GM12872 (cell line): ENCODE data around the gene AP3M1.

Source experiments
- TF ChIP-seq, protein P1 (sequence below): IDR thresholded peaks from 3 replicates; pipeline ENCODE4 v1.5.1; 2011; ENCODE audit warnings: low read depth, mild to moderate bottlenecking, low read length, moderate library complexity; ENCODE audit not compliant: insufficient read depth

Gene AP3M1

GRCh38 chr10:74075906-74076305 is 74.7 kb downstream of the AP3M1 start:
- TF ChIP-seq, protein P1, sequence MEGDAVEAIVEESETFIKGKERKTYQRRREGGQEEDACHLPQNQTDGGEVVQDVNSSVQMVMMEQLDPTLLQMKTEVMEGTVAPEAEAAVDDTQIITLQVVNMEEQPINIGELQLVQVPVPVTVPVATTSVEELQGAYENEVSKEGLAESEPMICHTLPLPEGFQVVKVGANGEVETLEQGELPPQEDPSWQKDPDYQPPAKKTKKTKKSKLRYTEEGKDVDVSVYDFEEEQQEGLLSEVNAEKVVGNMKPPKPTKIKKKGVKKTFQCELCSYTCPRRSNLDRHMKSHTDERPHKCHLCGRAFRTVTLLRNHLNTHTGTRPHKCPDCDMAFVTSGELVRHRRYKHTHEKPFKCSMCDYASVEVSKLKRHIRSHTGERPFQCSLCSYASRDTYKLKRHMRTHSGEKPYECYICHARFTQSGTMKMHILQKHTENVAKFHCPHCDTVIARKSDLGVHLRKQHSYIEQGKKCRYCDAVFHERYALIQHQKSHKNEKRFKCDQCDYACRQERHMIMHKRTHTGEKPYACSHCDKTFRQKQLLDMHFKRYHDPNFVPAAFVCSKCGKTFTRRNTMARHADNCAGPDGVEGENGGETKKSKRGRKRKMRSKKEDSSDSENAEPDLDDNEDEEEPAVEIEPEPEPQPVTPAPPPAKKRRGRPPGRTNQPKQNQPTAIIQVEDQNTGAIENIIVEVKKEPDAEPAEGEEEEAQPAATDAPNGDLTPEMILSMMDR: no peak

DNA sequence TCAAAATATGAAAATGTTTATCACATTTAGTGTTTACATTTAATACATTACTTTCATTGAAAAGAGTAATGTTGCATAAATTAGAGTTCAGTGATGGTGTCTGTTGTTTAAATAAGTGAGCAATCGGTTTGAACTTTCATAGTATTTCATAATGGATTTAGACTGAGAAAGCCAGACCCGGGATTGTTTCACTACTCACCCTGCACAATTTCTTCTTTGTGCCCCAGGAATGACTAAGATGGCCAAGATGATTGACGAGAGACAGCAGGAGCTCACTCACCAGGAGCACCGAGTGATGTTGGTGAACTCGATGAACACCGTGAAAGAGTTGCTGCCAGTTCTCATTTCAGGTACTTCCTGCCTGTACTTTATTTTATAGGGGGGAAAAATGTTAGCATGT is 78.1 kb downstream of the AP3M1 start:
- TF ChIP-seq, protein P1: no peak

GRCh38 chr10:74071157-74071556 is 79.5 kb downstream of the AP3M1 start:
- TF ChIP-seq, protein P1: no peak
